ENCODE measurements around the gene CCDC124. TPM values are rescaled to one million over a fixed set of nuclear protein-coding genes. Genes with fewer than 3 reads are reported as not detected.

CCDC124 gene
- total RNA-seq, 2 donors from 2014 or later, result 56.7 to 65.5 TPM

- Histone ChIP-seq H3K36me3 (no peaks in the 10 kb centered on the region), H3K9me3 (no peaks in the 10 kb centered on the region), H3K27ac (no peak within 1 kb of the TSS), H3K4me3 (peak within 1 kb of the TSS in 1 of 2 donors; percentile 29), H3K4me1 (peaks cover 0 to 6% of the 10 kb centered on the region in 2 donors), H3K27me3 (peaks cover 0 to 4% of the 10 kb centered on the region in 2 donors)
- TF ChIP-seq, protein P1, sequence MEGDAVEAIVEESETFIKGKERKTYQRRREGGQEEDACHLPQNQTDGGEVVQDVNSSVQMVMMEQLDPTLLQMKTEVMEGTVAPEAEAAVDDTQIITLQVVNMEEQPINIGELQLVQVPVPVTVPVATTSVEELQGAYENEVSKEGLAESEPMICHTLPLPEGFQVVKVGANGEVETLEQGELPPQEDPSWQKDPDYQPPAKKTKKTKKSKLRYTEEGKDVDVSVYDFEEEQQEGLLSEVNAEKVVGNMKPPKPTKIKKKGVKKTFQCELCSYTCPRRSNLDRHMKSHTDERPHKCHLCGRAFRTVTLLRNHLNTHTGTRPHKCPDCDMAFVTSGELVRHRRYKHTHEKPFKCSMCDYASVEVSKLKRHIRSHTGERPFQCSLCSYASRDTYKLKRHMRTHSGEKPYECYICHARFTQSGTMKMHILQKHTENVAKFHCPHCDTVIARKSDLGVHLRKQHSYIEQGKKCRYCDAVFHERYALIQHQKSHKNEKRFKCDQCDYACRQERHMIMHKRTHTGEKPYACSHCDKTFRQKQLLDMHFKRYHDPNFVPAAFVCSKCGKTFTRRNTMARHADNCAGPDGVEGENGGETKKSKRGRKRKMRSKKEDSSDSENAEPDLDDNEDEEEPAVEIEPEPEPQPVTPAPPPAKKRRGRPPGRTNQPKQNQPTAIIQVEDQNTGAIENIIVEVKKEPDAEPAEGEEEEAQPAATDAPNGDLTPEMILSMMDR (IDR thresholded peaks at IDR 0.05), result no peak
- no peak for DNase-seq (ENCODE audit: low spot score)
Measured at GRCh38 chr19:17966550-17967256, 33.9 kb downstream of the CCDC124 start, which contains the start of gene KCNN1. Gene KCNN1 (plus strand): TSS chr19:17967107. CDS start chr19:17973889, 6,782 bp downstream.

GRCh38 chr19:17967257-17968051 lies 34.6 kb downstream of the CCDC124 start:
- no peak overlapping the region for H3K27ac ChIP-seq
- H3K4me1 ChIP-seq, result peaks cover 0 to 6% of the 10 kb centered on the region in 2 donors
- H3K27me3 ChIP-seq, result peaks cover 0 to 4% of the 10 kb centered on the region in 2 donors
- H3K36me3 ChIP-seq, result no peaks in the 10 kb centered on the region
- no peaks in the 10 kb centered on the region for H3K9me3 ChIP-seq
- TF ChIP-seq, protein P1 (IDR thresholded peaks at IDR 0.05), result no peak
- DNase-seq (ENCODE audit: low spot score), result no peak
- H3K4me3 ChIP-seq, result peak overlapping the region in 1 of 2 donors; percentile 29

- H3K27ac ChIP-seq, result no peak overlapping the region
- no peaks in the 10 kb centered on the region for H3K9me3 ChIP-seq
- no peak overlapping the region for H3K4me3 ChIP-seq
- no peak for DNase-seq (ENCODE audit: low spot score)
- TF ChIP-seq, protein P1 (IDR thresholded peaks at IDR 0.05), result no peak
- peaks cover 0 to 4% of the 10 kb centered on the region in 2 donors for H3K27me3 ChIP-seq
- peaks cover 0 to 6% of the 10 kb centered on the region in 2 donors for H3K4me1 ChIP-seq
- no peaks in the 10 kb centered on the region for H3K36me3 ChIP-seq
Measured at GRCh38 chr19:17968362-17968761, 35.5 kb downstream of the CCDC124 start.

DNA sequence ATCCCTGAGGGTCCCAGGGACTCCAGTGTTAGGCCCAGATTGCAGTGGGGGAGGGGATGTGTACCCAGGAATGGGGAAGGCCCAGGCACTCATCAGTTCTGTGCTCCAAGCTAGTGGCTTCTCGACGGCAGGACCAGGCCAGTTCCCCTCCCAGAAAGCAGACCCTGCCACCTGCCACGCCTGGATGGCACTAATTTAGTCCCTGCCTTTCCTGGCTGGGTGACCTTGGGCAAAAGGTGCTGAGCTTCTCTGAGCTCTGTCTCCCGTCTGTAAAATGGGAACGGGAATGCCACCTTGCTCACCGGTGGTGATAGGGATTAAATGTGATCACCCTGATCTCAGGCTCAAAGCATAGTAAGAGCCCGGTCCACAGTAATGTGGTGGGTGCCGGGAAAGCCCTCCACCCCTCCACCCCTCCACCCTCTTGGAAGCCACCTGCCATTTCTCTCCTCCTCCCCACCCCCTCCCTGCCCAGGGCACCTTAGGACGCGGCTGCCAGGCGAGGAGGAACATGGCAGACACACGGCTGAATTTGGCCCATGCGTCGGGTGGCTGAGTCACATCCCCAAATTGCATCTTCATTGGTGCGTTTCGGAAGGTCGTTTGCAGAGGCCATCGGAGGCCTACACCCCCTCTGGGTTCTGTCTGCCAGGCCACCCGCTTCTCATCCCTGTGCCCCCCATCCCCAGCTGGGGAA lies 36.4 kb downstream of the CCDC124 start:
- Histone ChIP-seq H3K36me3 (no peaks in the 10 kb centered on the region), H3K9me3 (no peaks in the 10 kb centered on the region), H3K27me3 (peaks cover 0 to 4% of the 10 kb centered on the region in 2 donors), H3K27ac (no peak overlapping the region), H3K4me1 (peaks cover 0 to 6% of the 10 kb centered on the region in 2 donors), H3K4me3 (no peak overlapping the region)
- TF ChIP-seq, protein P1 (IDR thresholded peaks at IDR 0.05), result no peak
- no peak for DNase-seq (ENCODE audit: low spot score)

DNA sequence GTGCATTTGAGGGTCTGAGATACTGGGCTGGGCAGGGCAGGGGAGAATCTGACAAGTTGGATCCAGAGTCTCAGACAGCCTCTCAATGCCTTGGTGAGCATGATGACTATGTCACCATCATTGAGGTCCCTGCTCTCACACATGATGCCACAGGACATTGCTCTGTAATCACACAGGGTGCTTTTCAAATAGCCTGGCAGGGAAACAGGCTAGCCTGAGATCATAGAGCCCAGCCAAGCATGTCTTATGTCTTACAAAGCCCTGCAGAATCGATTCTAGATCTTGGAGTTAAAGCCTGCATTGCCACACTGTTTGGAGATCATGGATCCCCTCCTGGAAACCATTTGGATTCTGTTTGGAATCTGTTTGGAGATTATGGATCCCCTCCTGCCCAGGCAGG lies 39.4 kb downstream of the CCDC124 start:
- no peaks in the 10 kb centered on the region for H3K36me3 ChIP-seq
- no peaks in the 10 kb centered on the region for H3K27me3 ChIP-seq

More for the DNA sequence above, 39.4 kb downstream of the CCDC124 start:
- Histone ChIP-seq H3K4me3 (no peak overlapping the region), H3K27ac (no peak overlapping the region), H3K4me1 (peaks cover 0 to 5% of the 10 kb centered on the region in 2 donors), H3K9me3 (no peaks in the 10 kb centered on the region)
- TF ChIP-seq, protein P1 (IDR thresholded peaks at IDR 0.05), result no peak
- no peak for DNase-seq (ENCODE audit: low spot score)

Measured in right atrium auricular region (tissue), 2 donors.